Astrocyte (in vitro differentiated cells and primary cell): ENCODE results near the gene DUSP5.

Experiments used
- EZH2 ChIP-seq: IDR thresholded peaks from 2 replicates; pipeline ENCODE4 v1.6.1; 2012; ENCODE audit warnings: mild to moderate bottlenecking, low read length, inconsistent platforms; ENCODE audit not compliant: insufficient read depth
- TF ChIP-seq, protein P1 (sequence below): IDR thresholded peaks from 2 replicates; pipeline ENCODE4 v1.5.1; 2011; ENCODE audit warnings: low read depth, mild to moderate bottlenecking, inconsistent platforms, low read length, moderate library complexity; ENCODE audit not compliant: insufficient read depth

DNA sequence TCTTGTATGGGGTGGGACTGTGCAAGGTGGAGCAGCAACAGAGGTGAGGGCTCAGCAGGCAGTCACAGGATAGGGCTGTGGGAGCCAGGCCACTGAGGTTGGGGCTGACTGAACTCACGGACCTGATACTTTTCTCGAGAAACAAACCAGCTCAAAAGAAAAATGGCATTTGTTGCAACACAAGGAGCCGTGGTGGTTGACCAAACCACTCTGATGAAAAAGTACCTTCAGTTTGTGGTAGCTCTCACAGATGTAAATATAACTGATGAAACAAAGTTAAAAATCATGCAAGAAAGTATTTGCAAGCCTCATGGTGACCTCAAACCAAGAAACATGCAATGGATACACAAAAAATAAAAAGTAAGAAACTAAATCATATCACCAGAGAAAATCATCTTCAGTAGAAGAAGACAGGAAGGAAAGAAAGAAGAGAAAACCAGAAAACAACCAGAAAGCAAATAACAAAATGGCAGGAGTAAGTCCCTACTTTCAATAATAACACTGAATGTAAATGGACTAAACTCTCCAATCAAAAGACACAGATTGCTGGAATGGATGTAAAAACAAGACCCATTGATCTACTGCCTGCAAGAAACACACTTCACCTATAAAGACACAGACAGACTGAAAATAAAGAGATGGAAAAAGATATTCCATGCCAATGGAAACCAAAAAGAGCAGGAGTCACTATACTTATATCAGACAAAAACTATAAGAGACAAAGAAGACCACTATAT, 48.9 kb upstream of the DUSP5 start:
- TF ChIP-seq, protein P1, sequence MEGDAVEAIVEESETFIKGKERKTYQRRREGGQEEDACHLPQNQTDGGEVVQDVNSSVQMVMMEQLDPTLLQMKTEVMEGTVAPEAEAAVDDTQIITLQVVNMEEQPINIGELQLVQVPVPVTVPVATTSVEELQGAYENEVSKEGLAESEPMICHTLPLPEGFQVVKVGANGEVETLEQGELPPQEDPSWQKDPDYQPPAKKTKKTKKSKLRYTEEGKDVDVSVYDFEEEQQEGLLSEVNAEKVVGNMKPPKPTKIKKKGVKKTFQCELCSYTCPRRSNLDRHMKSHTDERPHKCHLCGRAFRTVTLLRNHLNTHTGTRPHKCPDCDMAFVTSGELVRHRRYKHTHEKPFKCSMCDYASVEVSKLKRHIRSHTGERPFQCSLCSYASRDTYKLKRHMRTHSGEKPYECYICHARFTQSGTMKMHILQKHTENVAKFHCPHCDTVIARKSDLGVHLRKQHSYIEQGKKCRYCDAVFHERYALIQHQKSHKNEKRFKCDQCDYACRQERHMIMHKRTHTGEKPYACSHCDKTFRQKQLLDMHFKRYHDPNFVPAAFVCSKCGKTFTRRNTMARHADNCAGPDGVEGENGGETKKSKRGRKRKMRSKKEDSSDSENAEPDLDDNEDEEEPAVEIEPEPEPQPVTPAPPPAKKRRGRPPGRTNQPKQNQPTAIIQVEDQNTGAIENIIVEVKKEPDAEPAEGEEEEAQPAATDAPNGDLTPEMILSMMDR = no peak
- TF ChIP-seq EZH2 = no peak
